ENCODE measurements around the gene RAD51D.
"Not testable (repeated sequence)": the region's sequence is repeated elsewhere in the genome, so short reads cannot be mapped to it uniquely, and the experiment has no call there.

Gene RAD51D

GRCh38 chr17:35117984-35118383 is 1.7 kb downstream of the RAD51D start:
- DNase-seq (ENCODE audit: low read depth in 1 of 2, low spot score in 1 of 2) = peak in 1 of 2 experiments; percentile 63
- Histone ChIP-seq H3K27me3 (ENCODE audit: insufficient read depth, poor library complexity, severe bottlenecking) (no peaks in the 10 kb centered on the region), H3K4me3 (replicated peaks; ENCODE audit: insufficient read depth, low read length) (no peak overlapping the region), H3K27ac (replicated peaks) (no peak overlapping the region)
- TF ChIP-seq SPI1 (IDR thresholded peaks at IDR 0.05; ENCODE audit: borderline replicate concordance, low read depth) = no peak
- TF ChIP-seq GABPA (IDR thresholded peaks at IDR 0.05; ENCODE audit: low read depth) = no peak
- TF ChIP-seq, protein P1, sequence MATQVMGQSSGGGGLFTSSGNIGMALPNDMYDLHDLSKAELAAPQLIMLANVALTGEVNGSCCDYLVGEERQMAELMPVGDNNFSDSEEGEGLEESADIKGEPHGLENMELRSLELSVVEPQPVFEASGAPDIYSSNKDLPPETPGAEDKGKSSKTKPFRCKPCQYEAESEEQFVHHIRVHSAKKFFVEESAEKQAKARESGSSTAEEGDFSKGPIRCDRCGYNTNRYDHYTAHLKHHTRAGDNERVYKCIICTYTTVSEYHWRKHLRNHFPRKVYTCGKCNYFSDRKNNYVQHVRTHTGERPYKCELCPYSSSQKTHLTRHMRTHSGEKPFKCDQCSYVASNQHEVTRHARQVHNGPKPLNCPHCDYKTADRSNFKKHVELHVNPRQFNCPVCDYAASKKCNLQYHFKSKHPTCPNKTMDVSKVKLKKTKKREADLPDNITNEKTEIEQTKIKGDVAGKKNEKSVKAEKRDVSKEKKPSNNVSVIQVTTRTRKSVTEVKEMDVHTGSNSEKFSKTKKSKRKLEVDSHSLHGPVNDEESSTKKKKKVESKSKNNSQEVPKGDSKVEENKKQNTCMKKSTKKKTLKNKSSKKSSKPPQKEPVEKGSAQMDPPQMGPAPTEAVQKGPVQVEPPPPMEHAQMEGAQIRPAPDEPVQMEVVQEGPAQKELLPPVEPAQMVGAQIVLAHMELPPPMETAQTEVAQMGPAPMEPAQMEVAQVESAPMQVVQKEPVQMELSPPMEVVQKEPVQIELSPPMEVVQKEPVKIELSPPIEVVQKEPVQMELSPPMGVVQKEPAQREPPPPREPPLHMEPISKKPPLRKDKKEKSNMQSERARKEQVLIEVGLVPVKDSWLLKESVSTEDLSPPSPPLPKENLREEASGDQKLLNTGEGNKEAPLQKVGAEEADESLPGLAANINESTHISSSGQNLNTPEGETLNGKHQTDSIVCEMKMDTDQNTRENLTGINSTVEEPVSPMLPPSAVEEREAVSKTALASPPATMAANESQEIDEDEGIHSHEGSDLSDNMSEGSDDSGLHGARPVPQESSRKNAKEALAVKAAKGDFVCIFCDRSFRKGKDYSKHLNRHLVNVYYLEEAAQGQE (IDR thresholded peaks at IDR 0.05; ENCODE audit: insufficient replicate concordance, low read depth) = no peak
- TF ChIP-seq, protein P2, sequence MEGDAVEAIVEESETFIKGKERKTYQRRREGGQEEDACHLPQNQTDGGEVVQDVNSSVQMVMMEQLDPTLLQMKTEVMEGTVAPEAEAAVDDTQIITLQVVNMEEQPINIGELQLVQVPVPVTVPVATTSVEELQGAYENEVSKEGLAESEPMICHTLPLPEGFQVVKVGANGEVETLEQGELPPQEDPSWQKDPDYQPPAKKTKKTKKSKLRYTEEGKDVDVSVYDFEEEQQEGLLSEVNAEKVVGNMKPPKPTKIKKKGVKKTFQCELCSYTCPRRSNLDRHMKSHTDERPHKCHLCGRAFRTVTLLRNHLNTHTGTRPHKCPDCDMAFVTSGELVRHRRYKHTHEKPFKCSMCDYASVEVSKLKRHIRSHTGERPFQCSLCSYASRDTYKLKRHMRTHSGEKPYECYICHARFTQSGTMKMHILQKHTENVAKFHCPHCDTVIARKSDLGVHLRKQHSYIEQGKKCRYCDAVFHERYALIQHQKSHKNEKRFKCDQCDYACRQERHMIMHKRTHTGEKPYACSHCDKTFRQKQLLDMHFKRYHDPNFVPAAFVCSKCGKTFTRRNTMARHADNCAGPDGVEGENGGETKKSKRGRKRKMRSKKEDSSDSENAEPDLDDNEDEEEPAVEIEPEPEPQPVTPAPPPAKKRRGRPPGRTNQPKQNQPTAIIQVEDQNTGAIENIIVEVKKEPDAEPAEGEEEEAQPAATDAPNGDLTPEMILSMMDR (IDR thresholded peaks at IDR 0.05; ENCODE audit: insufficient read depth, low read length) = peak; percentile 41
- TF ChIP-seq POLR2AphosphoS5 (IDR thresholded peaks at IDR 0.05; ENCODE audit: low read depth) = no peak

DNA sequence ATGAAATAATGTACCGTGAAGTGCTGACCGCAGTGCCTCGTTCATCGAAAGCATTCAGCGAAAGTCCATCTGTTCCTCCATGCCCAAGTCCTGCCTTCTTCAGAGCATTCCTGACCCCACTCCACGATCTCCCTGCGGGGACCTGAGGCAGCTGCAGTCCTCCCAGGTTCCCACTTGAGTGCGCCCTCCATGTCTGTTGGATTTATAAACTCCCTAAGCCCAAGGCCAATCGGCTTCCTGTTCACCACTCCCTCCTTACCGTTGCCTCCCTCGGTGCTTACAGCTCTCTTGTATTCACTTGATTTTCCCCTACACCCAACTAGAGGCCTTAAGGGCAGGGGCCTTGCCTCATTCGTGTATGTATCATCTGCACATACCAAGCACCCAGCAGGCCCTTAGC is 2.8 kb downstream of the RAD51D start:
- Histone ChIP-seq H3K27me3 (ENCODE audit: insufficient read depth, poor library complexity, severe bottlenecking) (no peaks in the 10 kb centered on the region), H3K4me3 (replicated peaks; ENCODE audit: insufficient read depth, low read length) (no peak overlapping the region), H3K27ac (replicated peaks) (no peak overlapping the region)
- DNase-seq (ENCODE audit: low read depth in 1 of 2, low spot score in 1 of 2) = no peak
- TF ChIP-seq POLR2AphosphoS5 (IDR thresholded peaks at IDR 0.05; ENCODE audit: low read depth) (no peak), GABPA (IDR thresholded peaks at IDR 0.05; ENCODE audit: low read depth) (no peak), SPI1 (IDR thresholded peaks at IDR 0.05; ENCODE audit: borderline replicate concordance, low read depth) (no peak)
- TF ChIP-seq, protein P1 (IDR thresholded peaks at IDR 0.05; ENCODE audit: insufficient replicate concordance, low read depth) = no peak
- TF ChIP-seq, protein P2 (IDR thresholded peaks at IDR 0.05; ENCODE audit: insufficient read depth, low read length) = no peak

DNA sequence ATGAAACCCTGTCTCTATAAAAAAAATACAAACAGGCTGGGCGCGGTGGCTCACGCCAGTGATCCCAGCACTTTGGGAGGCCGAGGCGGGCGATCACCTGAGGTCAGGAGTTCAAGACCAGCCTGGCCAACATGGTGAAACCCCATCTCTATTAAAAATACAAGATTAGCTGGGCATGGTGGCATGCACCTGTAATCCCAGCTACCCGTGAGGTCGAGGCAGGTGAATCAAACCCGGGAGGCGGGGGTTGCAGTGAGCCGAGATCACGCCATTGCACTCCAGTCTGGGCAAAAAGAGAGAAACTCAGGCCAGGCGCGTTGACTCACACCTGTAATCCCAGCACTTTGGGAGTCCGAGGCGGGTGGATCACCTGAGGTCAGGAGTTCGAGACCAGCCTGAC is 8.9 kb downstream of the RAD51D start:
- H3K27me3 ChIP-seq (ENCODE audit: insufficient read depth, poor library complexity, severe bottlenecking); DNase-seq (ENCODE audit: low read depth in 1 of 2, low spot score in 1 of 2); H3K4me3 ChIP-seq (replicated peaks; ENCODE audit: insufficient read depth, low read length); H3K27ac ChIP-seq (replicated peaks): not testable (repeated sequence)

GRCh38 chr17:35104844-35105450 is 14.7 kb downstream of the RAD51D start:
- H3K4me3 ChIP-seq (replicated peaks; ENCODE audit: insufficient read depth, low read length) = no peak overlapping the region
- TF ChIP-seq SPI1 (IDR thresholded peaks at IDR 0.05; ENCODE audit: borderline replicate concordance, low read depth) (no peak), POLR2AphosphoS5 (IDR thresholded peaks at IDR 0.05; ENCODE audit: low read depth) (no peak)
- TF ChIP-seq, protein P2 (IDR thresholded peaks at IDR 0.05; ENCODE audit: insufficient read depth, low read length) = no peak
- no peaks in the 10 kb centered on the region for H3K27me3 ChIP-seq (ENCODE audit: insufficient read depth, poor library complexity, severe bottlenecking)
- H3K27ac ChIP-seq (replicated peaks) = no peak overlapping the region
- DNase-seq (ENCODE audit: low read depth in 1 of 2, low spot score in 1 of 2) = no peak
